Suprapubic skin (tissue), 4 donors: ENCODE data around the gene CSF1R. TPM values are rescaled to one million over a fixed set of nuclear protein-coding genes. Genes with fewer than 3 reads are reported as not detected.

Experiments used
- DNase-seq, 2 donors: peaks; one replicate each; pipeline ENCODE4 v3.0.0-alpha.2; 2019; ENCODE audit warnings: low spot score in 2 of 2
- H3K27ac ChIP-seq: fragments of 200-600 bp; sonication (generic); one replicate; pipeline ENCODE4 v1.5.1; 2019
- H3K27me3 ChIP-seq: fragments of 200-600 bp; sonication (generic); one replicate; pipeline ENCODE4 v1.5.1; 2019
- H3K36me3 ChIP-seq: fragments of 200-600 bp; sonication (generic); one replicate; pipeline ENCODE4 v1.5.1; 2019
- H3K4me1 ChIP-seq: fragments of 200-600 bp; sonication (generic); one replicate; pipeline ENCODE4 v1.5.1; 2019
- H3K4me3 ChIP-seq: fragments of 200-600 bp; sonication (generic); one replicate; pipeline ENCODE4 v1.5.1; 2019; ENCODE audit warnings: mild to moderate bottlenecking
- H3K9me3 ChIP-seq: fragments of 200-600 bp; sonication (generic); one replicate; pipeline ENCODE4 v1.5.1; 2019
- EP300 ChIP-seq: sonication (generic); formaldehyde crosslinking; IDR thresholded peaks from one replicate; pipeline ENCODE4 v1.6.1; 2017; ENCODE audit warnings: antibody characterized with exemption
- POLR2A ChIP-seq, 2 donors: fragments of 450-650 bp; IDR thresholded peaks; one replicate each; pipeline ENCODE4 v1.6.1; 2017; ENCODE audit warnings: antibody characterized with exemption in 2 of 2, mild to moderate bottlenecking in 2 of 2, moderate library complexity in 2 of 2
- POLR2AphosphoS5 ChIP-seq, 3 donors: sonication (generic); formaldehyde crosslinking; IDR thresholded peaks; one replicate each; pipeline ENCODE4 v1.6.1; 2017; ENCODE audit warnings: antibody characterized with exemption in 3 of 3
- WGBS: methylation state at CpG from one replicate; pipeline ENCODE4 v1.1.5; 2018; 5-methylcytosine and 5-hydroxymethylcytosine counted together
- total RNA-seq, 4 donors: library from RNA; depleted of rRNA; stranded (reverse); fragments of >200 nt; gene quantifications; one replicate each; pipeline ENCODE4 v1.1.0, GENCODE V29; 2016
- TF ChIP-seq, protein P1 (sequence below), 2 donors: fragments of 200-600 bp in 1 of 2; fragments of 450-650 bp in 1 of 2; sonication (generic) in 1 of 2; IDR thresholded peaks; one replicate each; pipeline ENCODE4 v1.5.1; 2016 to 2019; ENCODE audit warnings: antibody characterized with exemption in 2 of 2, mild to moderate bottlenecking in 1 of 2, moderate library complexity in 1 of 2

CSF1R gene
- total RNA-seq, 4 donors from 2014 or later = 9.9 to 39.7 (median 19.7) TPM

DNA sequence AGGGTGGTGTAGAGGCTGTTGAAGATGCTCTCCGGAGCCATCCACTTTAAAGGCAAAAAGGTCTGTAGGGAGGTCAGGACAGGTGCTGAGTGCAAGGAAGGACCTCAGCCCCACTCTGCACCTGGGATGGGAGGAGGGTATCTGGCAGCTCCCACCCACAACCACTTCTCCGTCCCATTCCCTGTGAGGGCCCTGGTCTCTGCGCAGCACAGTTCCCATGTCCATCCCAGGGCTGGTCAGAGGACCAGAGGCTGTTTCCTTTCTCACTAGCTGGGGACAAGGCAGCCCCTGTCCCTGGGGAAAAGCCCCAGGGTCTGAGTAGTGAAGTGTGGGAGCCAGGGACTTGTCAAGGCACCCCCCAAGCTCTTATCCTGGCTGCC lies 33.7 kb upstream of the CSF1R start:
- peak in 1 of 2 donors; percentile 60 for DNase-seq
- Histone ChIP-seq H3K36me3 (peaks cover 59% of the 10 kb centered on the region), H3K4me3 (no peak overlapping the region), H3K9me3 (no peaks in the 10 kb centered on the region), H3K4me1 (no peaks in the 10 kb centered on the region), H3K27me3 (no peaks in the 10 kb centered on the region), H3K27ac (no peak overlapping the region)
- 100% methylated on average over 1 of the region's 3 CpGs for WGBS
- TF ChIP-seq POLR2A (IDR thresholded peaks at IDR 0.05) = no peak
- TF ChIP-seq POLR2AphosphoS5 (IDR thresholded peaks at IDR 0.05) = no peak
- TF ChIP-seq, protein P1, sequence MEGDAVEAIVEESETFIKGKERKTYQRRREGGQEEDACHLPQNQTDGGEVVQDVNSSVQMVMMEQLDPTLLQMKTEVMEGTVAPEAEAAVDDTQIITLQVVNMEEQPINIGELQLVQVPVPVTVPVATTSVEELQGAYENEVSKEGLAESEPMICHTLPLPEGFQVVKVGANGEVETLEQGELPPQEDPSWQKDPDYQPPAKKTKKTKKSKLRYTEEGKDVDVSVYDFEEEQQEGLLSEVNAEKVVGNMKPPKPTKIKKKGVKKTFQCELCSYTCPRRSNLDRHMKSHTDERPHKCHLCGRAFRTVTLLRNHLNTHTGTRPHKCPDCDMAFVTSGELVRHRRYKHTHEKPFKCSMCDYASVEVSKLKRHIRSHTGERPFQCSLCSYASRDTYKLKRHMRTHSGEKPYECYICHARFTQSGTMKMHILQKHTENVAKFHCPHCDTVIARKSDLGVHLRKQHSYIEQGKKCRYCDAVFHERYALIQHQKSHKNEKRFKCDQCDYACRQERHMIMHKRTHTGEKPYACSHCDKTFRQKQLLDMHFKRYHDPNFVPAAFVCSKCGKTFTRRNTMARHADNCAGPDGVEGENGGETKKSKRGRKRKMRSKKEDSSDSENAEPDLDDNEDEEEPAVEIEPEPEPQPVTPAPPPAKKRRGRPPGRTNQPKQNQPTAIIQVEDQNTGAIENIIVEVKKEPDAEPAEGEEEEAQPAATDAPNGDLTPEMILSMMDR (IDR thresholded peaks at IDR 0.05) = no peak

DNA sequence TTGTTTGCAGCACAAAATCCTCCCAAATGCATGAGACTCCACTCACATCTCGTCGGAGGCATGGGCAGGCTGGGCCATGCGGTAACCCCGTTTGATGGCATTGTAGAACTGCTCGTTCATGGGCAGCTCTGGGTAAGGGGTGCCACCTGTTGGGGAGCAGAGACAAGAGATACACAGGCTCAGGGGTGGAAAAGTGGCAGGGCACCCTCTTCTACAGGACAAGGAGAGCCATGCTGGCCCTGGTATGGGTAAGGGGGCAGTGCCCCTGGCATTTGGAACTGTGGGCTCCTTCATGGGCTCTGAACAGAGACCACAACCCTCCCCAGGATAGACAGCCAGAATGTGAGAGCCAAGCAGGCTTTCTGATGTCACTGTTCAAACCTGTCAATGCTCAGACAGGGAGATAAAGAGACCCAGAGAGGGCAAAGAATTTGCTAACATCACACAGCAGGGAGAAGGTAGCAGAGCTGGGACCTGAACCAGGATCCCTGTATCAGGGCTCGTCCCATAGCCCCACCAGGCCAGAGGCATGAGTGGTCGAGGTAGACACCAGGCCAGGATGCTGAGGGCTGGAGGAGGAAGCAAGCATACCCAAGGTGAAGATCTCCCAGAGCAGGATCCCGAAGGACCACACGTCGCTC lies 33.2 kb upstream of the CSF1R start:
- Histone ChIP-seq H3K9me3 (no peaks in the 10 kb centered on the region), H3K4me1 (no peaks in the 10 kb centered on the region), H3K27ac (no peak overlapping the region), H3K36me3 (peaks cover 56% of the 10 kb centered on the region), H3K27me3 (no peaks in the 10 kb centered on the region), H3K4me3 (no peak overlapping the region)
- WGBS = 77% methylated on average over 7 of the region's 10 CpGs
- peak in 1 of 2 donors; percentile 63 for DNase-seq
- TF ChIP-seq POLR2AphosphoS5 (IDR thresholded peaks at IDR 0.05) (no peak), EP300 (no peak), POLR2A (IDR thresholded peaks at IDR 0.05) (no peak)
- TF ChIP-seq, protein P1 (IDR thresholded peaks at IDR 0.05) = no peak

DNA sequence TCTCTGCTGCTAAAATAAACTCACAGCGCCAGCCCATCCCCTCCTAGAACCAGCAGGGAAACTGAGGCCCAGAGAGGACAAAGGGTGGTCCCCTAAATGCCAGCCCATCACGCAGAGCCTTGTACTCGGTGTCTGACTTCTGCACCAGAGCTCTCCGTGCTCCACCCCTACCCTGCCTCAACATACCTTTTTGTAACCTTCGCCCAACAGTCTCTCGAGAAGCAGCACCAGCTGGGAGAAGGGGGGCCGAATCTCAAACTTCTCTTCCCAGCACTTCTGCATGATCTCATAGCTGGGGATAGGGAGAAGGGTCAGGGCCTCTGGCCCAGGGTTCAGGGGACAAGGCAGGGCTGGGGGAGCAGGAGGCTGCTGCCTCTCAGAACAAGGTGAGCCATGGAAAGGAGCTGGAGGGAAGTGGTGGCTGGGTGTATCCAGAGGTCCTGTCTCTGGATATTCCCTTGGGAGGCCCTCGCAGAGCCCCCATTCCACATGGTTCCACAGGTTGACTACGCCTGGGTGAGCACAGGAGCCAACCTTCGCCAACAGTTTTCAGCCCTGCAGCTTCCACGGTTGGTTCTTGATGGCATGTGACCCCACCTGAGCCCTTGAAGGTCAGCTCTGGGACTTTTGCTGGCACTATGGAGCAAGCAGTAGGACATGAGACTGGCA lies 32.3 kb upstream of the CSF1R start:
- Histone ChIP-seq H3K4me3 (no peak overlapping the region), H3K36me3 (peaks cover 48% of the 10 kb centered on the region)
- peak in 1 of 2 donors; percentile 63 for DNase-seq

DNA sequence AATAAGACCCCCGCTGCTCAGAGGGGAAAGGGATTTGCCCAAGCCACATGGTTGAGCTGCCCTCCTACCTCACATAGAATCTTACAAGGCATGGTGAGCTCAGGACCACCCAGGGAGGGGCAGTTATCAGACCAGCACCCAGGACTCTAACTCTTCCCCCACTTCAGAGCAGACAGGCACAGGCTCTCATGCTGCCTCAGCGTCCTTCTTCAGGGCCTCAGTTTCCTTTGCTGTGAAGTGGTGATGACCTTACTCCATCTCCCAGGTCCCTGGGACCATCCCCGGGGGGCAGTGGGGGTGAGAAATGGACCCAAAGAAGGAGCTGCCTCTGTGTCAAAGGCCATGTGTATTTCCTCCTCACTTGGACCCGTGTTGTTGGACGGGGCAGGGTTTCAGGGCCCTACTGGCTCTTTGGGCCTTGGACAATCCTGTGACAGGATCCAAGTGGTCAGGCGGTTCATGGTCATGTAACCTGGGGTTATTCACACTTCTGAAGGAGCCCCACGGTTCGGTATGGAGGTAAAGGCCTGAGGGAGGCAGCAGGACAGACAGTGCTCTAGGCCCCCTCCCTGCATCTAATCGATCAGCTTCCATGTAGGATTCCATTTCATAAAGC lies 31.7 kb upstream of the CSF1R start:
- H3K9me3 ChIP-seq = no peaks in the 10 kb centered on the region
- WGBS = 81% methylated on average over 8 of the region's 9 CpGs
- H3K27me3 ChIP-seq = no peaks in the 10 kb centered on the region
- DNase-seq = peak in 1 of 2 donors; percentile 40
- TF ChIP-seq POLR2A (IDR thresholded peaks at IDR 0.05) = no peak
- no peak for TF ChIP-seq EP300
- TF ChIP-seq POLR2AphosphoS5 (IDR thresholded peaks at IDR 0.05) = no peak
- TF ChIP-seq, protein P1 (IDR thresholded peaks at IDR 0.05) = no peak
- H3K4me1 ChIP-seq = peaks cover 6% of the 10 kb centered on the region
- H3K4me3 ChIP-seq = no peak overlapping the region
- peaks cover 45% of the 10 kb centered on the region for H3K36me3 ChIP-seq
- no peak overlapping the region for H3K27ac ChIP-seq

More for the DNA sequence above, 32.3 kb upstream of the CSF1R start:
- no peak for TF ChIP-seq POLR2A (IDR thresholded peaks at IDR 0.05)
- TF ChIP-seq, protein P1 (IDR thresholded peaks at IDR 0.05) = no peak
- TF ChIP-seq EP300 = no peak
- no peak for TF ChIP-seq POLR2AphosphoS5 (IDR thresholded peaks at IDR 0.05)
- no peak overlapping the region for H3K27ac ChIP-seq
- no peaks in the 10 kb centered on the region for H3K9me3 ChIP-seq
- 98% methylated on average over 7 of the region's 11 CpGs for WGBS
- H3K27me3 ChIP-seq = no peaks in the 10 kb centered on the region
- peaks cover under 1% of the 10 kb centered on the region for H3K4me1 ChIP-seq
